Neural progenitor cell (in vitro differentiated cells): ENCODE results near the gene XPNPEP3. TPM values are rescaled to one million over a fixed set of nuclear protein-coding genes. Genes with fewer than 3 reads are reported as not detected.

Experiments
- DNase-seq: peaks from one replicate; pipeline ENCODE4 v3.0.0-alpha.2; 2016; ENCODE audit warnings: low spot score
- H2AFZ ChIP-seq: fragments of 200-600 bp; sonication (generic); replicated peaks from 2 replicates; pipeline ENCODE4 v1.6.1; 2016; ENCODE audit warnings: antibody characterized with exemption
- H3F3A ChIP-seq: fragments of 200-600 bp; sonication (generic); 2 replicates; pipeline ENCODE4 v1.6.1; 2016; ENCODE audit warnings: antibody characterized with exemption, low read depth
- H3K27ac ChIP-seq: fragments of 200-600 bp; sonication (generic); 2 replicates; pipeline ENCODE4 v1.5.1; 2016; ENCODE audit warnings: mild to moderate bottlenecking
- H3K27me3 ChIP-seq: fragments of 200-600 bp; sonication (generic); 2 replicates; pipeline ENCODE4 v1.6.1; 2016; ENCODE audit warnings: mild to moderate bottlenecking, moderate library complexity
- H3K36me3 ChIP-seq: fragments of 200-600 bp; sonication (generic); 2 replicates; pipeline ENCODE4 v1.5.1; 2016
- H3K4me1 ChIP-seq: fragments of 200-600 bp; sonication (generic); 2 replicates; pipeline ENCODE4 v1.6.1; 2016; ENCODE audit warnings: mixed run types
- H3K4me2 ChIP-seq: fragments of 200-600 bp; sonication (generic); 2 replicates; pipeline ENCODE4 v1.6.1; 2016
- H3K4me3 ChIP-seq: fragments of 200-600 bp; sonication (generic); 2 replicates; pipeline ENCODE4 v1.5.1; 2016
- H3K79me2 ChIP-seq: fragments of 200-600 bp; sonication (generic); 2 replicates; pipeline ENCODE4 v1.6.1; 2016; ENCODE audit warnings: low read depth
- H3K9ac ChIP-seq: fragments of 200-600 bp; sonication (generic); 2 replicates; pipeline ENCODE4 v1.6.1; 2016
- H3K9me3 ChIP-seq: fragments of 200-600 bp; sonication (generic); 2 replicates; pipeline ENCODE4 v1.5.1; 2016; ENCODE audit warnings: low read depth
- H4K20me1 ChIP-seq: fragments of 200-600 bp; sonication (generic); 2 replicates; pipeline ENCODE4 v1.6.1; 2016; ENCODE audit warnings: low read depth
- H3K27ac Mint-ChIP-seq: 3 replicates; pipeline ENCODE4 v1.8.0; 2021; ENCODE audit warnings: mixed read lengths
- H3K27me3 Mint-ChIP-seq: 2 replicates; pipeline ENCODE4 v1.8.0; 2022; ENCODE audit warnings: low read depth, mild to moderate bottlenecking, inconsistent platforms, moderate library complexity, mixed read lengths; ENCODE audit not compliant: insufficient read depth
- H3K36me3 Mint-ChIP-seq: 3 replicates; pipeline ENCODE4 v1.8.0; 2021; ENCODE audit warnings: mixed read lengths
- H3K4me1 Mint-ChIP-seq: 3 replicates; pipeline ENCODE4 v1.8.0; 2021; ENCODE audit warnings: mixed read lengths
- H3K4me3 Mint-ChIP-seq: 3 replicates; pipeline ENCODE4 v1.8.0; 2021; ENCODE audit warnings: mild to moderate bottlenecking, moderate library complexity, mixed read lengths
- H3K9me3 Mint-ChIP-seq: 3 replicates; pipeline ENCODE4 v1.8.0; 2020; ENCODE audit warnings: mixed read lengths
- CTCF ChIP-seq: fragments of 200-600 bp; sonication (generic); IDR thresholded peaks from 2 replicates; pipeline ENCODE4 v1.5.1; 2017; ENCODE audit warnings: antibody characterized with exemption, mild to moderate bottlenecking
- EZH2 ChIP-seq: fragments of 200-600 bp; sonication (generic); IDR thresholded peaks from 2 replicates; pipeline ENCODE4 v1.6.1; 2017; ENCODE audit warnings: antibody characterized with exemption, mild to moderate bottlenecking, moderate library complexity
- EZH2phosphoT487 ChIP-seq: fragments of 200-600 bp; sonication (generic); IDR thresholded peaks from 2 replicates; pipeline ENCODE4 v1.6.1; 2017; ENCODE audit warnings: antibody characterized with exemption
- total RNA-seq: library from RNA; depleted of rRNA; stranded (reverse); fragments of >200 nt; gene quantifications from 2 replicates; pipeline ENCODE4 v1.2.3, GENCODE V29; 2015; ENCODE audit warnings: low replicate concordance

Gene XPNPEP3
- total RNA-seq, 1 donor from 2014 or later = 21.4 TPM

GRCh38 chr22:40878922-40879321, 22.0 kb downstream of the XPNPEP3 start:
- H3K27ac ChIP-seq = no peak overlapping the region
- Mint-ChIP-seq H3K36me3 (peaks cover 4% of the 10 kb centered on the region), H3K27ac (no peak overlapping the region), H3K27me3 (no peaks in the 10 kb centered on the region), H3K4me3 (no peak overlapping the region), H3K4me1 (no peaks in the 10 kb centered on the region), H3K9me3 (no peaks in the 10 kb centered on the region)
- no peak for DNase-seq
- H3K4me1 ChIP-seq = no peaks in the 10 kb centered on the region
- no peak overlapping the region for H3K4me2 ChIP-seq
- H3K4me3 ChIP-seq = no peak overlapping the region
- H2AFZ ChIP-seq = no peak overlapping the region
- H3K9me3 ChIP-seq = no peaks in the 10 kb centered on the region
- TF ChIP-seq EZH2phosphoT487 (no peak), EZH2 (no peak), CTCF (no peak)
- H3K27me3 ChIP-seq = no peaks in the 10 kb centered on the region
- no peak overlapping the region for H3K9ac ChIP-seq
- H3F3A ChIP-seq = no peaks in the 10 kb centered on the region
- H4K20me1 ChIP-seq = no peaks in the 10 kb centered on the region
- H3K79me2 ChIP-seq = no peaks in the 10 kb centered on the region
- peaks cover 4% of the 10 kb centered on the region for H3K36me3 ChIP-seq

- no peak overlapping the region for H3K9ac ChIP-seq
- no peak for DNase-seq
- H3K79me2 ChIP-seq = no peaks in the 10 kb centered on the region
- H3K4me2 ChIP-seq = no peak overlapping the region
- peaks cover 11% of the 10 kb centered on the region for H3K36me3 Mint-ChIP-seq
- H2AFZ ChIP-seq = no peak overlapping the region
- H3K27me3 ChIP-seq = no peaks in the 10 kb centered on the region
- H3K4me3 Mint-ChIP-seq = no peak overlapping the region
- no peaks in the 10 kb centered on the region for H3K9me3 Mint-ChIP-seq
- no peak overlapping the region for H3K27ac Mint-ChIP-seq
- H3F3A ChIP-seq = no peaks in the 10 kb centered on the region
- H3K9me3 ChIP-seq = no peaks in the 10 kb centered on the region
- no peaks in the 10 kb centered on the region for H3K27me3 Mint-ChIP-seq
- H4K20me1 ChIP-seq = no peaks in the 10 kb centered on the region
- H3K36me3 ChIP-seq = no peaks in the 10 kb centered on the region
- TF ChIP-seq EZH2 (no peak), CTCF (no peak), EZH2phosphoT487 (no peak)
- H3K4me1 ChIP-seq = no peaks in the 10 kb centered on the region
- no peak overlapping the region for H3K4me3 ChIP-seq
- H3K27ac ChIP-seq = no peak overlapping the region
- H3K4me1 Mint-ChIP-seq = no peaks in the 10 kb centered on the region
Observed at GRCh38 chr22:40889116-40889515, 32.2 kb downstream of the XPNPEP3 start.

DNA sequence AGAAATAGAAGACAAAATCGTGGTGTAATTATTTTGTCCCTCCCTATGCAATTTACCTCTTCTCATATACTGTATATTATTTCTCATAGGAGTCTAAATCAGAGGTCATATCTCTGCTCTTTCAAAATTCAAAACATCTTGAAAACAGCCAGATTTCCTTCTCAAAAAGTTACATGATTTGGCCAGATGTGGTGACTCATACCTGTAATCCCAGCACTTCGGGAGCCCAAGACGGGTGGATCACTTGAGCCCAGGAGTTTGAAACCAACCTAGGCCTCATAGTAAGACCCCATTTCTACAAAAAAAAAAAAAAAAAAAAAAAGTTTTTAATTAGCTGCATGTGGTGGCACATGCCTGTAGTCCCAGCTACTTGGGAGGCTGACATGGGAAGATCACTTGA, 33.9 kb downstream of the XPNPEP3 start:
- no peak for TF ChIP-seq EZH2
- no peak for TF ChIP-seq EZH2phosphoT487
- no peak for TF ChIP-seq CTCF

GRCh38 chr22:40894417-40894816, 37.5 kb downstream of the XPNPEP3 start:
- Histone ChIP-seq H3K27me3 (no peaks in the 10 kb centered on the region), H3K79me2 (no peaks in the 10 kb centered on the region), H3K4me1 (no peaks in the 10 kb centered on the region), H3K27ac (no peak overlapping the region), H4K20me1 (no peaks in the 10 kb centered on the region), H2AFZ (no peak overlapping the region), H3F3A (no peaks in the 10 kb centered on the region), H3K9me3 (no peaks in the 10 kb centered on the region), H3K9ac (no peak overlapping the region), H3K36me3 (no peaks in the 10 kb centered on the region), H3K4me3 (no peak overlapping the region), H3K4me2 (no peak overlapping the region)
- Mint-ChIP-seq H3K4me1 (no peaks in the 10 kb centered on the region), H3K4me3 (no peak overlapping the region), H3K27me3 (no peaks in the 10 kb centered on the region), H3K9me3 (no peaks in the 10 kb centered on the region), H3K27ac (no peak overlapping the region), H3K36me3 (peaks cover 9% of the 10 kb centered on the region)
- TF ChIP-seq EZH2phosphoT487 (no peak), CTCF (no peak)
- DNase-seq = no peak

More for the DNA sequence above, 33.9 kb downstream of the XPNPEP3 start:
- Histone ChIP-seq H3K4me1 (no peaks in the 10 kb centered on the region), H3F3A (no peaks in the 10 kb centered on the region), H3K9ac (no peak overlapping the region), H3K4me2 (no peak overlapping the region), H3K9me3 (no peaks in the 10 kb centered on the region), H3K27ac (no peak overlapping the region), H3K79me2 (no peaks in the 10 kb centered on the region), H3K36me3 (no peaks in the 10 kb centered on the region), H4K20me1 (no peaks in the 10 kb centered on the region), H3K4me3 (no peak overlapping the region), H3K27me3 (no peaks in the 10 kb centered on the region), H2AFZ (no peak overlapping the region)
- no peaks in the 10 kb centered on the region for H3K4me1 Mint-ChIP-seq
- H3K4me3 Mint-ChIP-seq = no peak overlapping the region
- DNase-seq = no peak
- H3K36me3 Mint-ChIP-seq = peaks cover 15% of the 10 kb centered on the region
- no peak overlapping the region for H3K27ac Mint-ChIP-seq
- H3K9me3 Mint-ChIP-seq = no peaks in the 10 kb centered on the region
- H3K27me3 Mint-ChIP-seq = no peaks in the 10 kb centered on the region
